GM12891 (cell line): ENCODE results near the gene NCKAP1.
A peak's percentile ranks its signal among the peaks of the same experiment; 100 is the strongest.
"Not testable (repeated sequence)": the region's sequence is repeated elsewhere in the genome, so short reads cannot be mapped to it uniquely, and the experiment has no call there.

Source experiments
- DNase-seq: peaks from one replicate; pipeline ENCODE4 v3.0.0; 2011; ENCODE audit warnings: low spot score; ENCODE audit not compliant: insufficient read length
- FAIRE-seq: peaks from 2 replicates; lab custom pipeline; 2011; peaks lifted over from hg19 to GRCh38; lab: Jason Lieb, UNC
- PAX5 ChIP-seq: IDR thresholded peaks from 2 replicates; pipeline ENCODE4 v1.6.1; 2011; ENCODE audit warnings: low read length, moderate library complexity, mild to moderate bottlenecking; ENCODE audit not compliant: insufficient read depth, severe bottlenecking
- POLR2A ChIP-seq: IDR thresholded peaks from 2 replicates; pipeline ENCODE4 v1.6.1; 2011; ENCODE audit warnings: low read depth, low read length, control low read depth
- POLR2AphosphoS5 ChIP-seq: IDR thresholded peaks from 2 replicates; pipeline ENCODE4 v1.6.1; 2011; ENCODE audit warnings: low read depth, low read length, control low read depth
- POU2F2 ChIP-seq: IDR thresholded peaks from 2 replicates; pipeline ENCODE4 v1.6.1; 2011; ENCODE audit warnings: low read depth, mild to moderate bottlenecking, control low read depth, low read length, moderate library complexity
- SPI1 ChIP-seq: IDR thresholded peaks from 2 replicates; pipeline ENCODE4 v1.6.1; 2011; ENCODE audit warnings: low read depth, low read length, control low read depth
- TAF1 ChIP-seq: IDR thresholded peaks from 2 replicates; pipeline ENCODE4 v1.6.1; 2011; ENCODE audit warnings: low read depth, low read length, control low read depth

NCKAP1 gene

DNA sequence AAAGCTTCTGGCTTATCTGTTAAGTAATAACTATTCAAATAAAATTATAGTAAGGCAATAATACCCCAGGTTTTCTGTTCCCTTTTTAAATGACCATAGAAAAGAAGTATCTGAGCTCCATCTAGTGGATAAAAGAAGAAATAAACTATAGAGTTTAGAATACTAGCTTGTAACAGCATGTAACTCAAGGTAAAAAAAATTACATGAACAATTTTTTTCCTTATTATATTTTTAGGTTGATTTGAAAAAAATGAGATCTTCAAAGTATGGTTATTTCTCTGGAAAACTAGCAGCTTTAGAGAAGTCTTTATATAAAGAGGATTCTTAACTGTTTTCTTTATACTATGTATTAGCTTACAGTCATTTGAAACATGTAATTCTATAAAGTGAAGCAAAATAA is 58.1 kb downstream of the NCKAP1 start:
- DNase-seq = no peak

DNA sequence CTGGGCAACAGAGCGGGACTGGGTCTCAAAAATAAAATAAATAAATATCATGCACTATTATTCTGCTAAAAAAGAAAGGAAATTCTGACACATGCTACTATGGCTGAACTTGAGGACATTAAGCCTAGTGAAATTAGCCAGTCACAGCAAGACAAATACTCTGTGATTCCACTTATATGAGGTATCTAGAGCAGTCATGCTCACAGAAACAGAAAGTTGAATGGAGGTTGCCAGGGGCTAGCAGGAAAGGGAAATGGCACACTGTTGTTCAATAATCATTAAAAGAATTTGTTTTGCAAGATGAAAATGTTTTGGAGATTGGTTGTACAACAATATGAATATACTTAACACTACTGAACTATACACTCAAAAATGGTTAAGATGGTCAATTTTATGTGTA is 60.8 kb downstream of the NCKAP1 start:
- TF ChIP-seq TAF1 = no peak
- TF ChIP-seq POU2F2 = no peak
- no peak for TF ChIP-seq SPI1
- no peak for TF ChIP-seq POLR2AphosphoS5
- no peak for TF ChIP-seq PAX5
- no peak for TF ChIP-seq POLR2A
- FAIRE-seq (peak; percentile 20), DNase-seq (no peak)

More for the DNA sequence above, 58.1 kb downstream of the NCKAP1 start:
- TF ChIP-seq POU2F2 = no peak
- no peak for TF ChIP-seq TAF1
- no peak for TF ChIP-seq SPI1
- no peak for TF ChIP-seq PAX5
- TF ChIP-seq POLR2A = no peak
- no peak for TF ChIP-seq POLR2AphosphoS5
- no peak for FAIRE-seq

DNA sequence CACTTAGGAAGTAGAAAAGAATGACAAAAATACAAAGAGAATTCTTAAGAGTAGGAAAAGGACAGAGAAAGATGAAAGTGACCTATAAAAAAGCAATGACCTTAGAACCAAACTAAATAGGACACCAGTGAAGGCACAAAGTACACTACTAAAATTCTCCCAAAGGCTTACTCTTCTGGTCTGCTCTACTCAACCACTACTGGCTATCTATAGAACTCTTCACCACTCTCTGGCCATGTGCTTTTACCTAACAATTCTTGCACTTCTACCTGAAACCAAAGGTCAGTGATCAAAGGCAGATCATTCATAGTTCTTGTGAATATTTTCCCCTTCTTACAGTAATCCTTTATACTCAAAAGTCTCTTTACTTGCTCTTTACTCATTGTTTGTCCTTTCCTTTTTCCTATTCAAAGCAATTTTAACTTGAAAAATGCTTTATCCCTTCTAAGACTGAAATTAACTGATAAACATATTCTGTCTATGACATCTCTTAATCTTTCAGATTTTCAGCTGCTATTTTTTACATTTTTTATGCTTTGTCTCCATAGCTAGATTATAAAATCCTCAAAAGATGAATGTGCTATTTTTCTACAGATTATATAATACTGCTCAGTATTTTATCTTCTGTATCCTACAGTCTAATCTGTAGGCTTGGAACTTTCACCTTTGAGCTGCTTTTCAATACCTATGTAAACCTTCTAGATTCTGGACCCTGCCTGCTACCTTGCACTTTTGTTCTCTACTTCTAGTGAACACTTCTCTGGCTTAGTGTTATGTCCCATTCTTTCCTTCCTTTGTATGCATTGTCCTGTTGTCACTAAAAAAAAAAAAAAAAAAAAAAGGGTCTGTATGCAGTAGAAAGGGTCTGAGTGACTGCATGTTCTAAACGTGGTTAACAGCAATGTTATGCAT is 64.6 kb downstream of the NCKAP1 start:
- DNase-seq (no peak), FAIRE-seq (peak; percentile 35)
- no peak for TF ChIP-seq TAF1
- TF ChIP-seq POLR2A = no peak
- no peak for TF ChIP-seq POLR2AphosphoS5
- no peak for TF ChIP-seq SPI1
- TF ChIP-seq PAX5 = no peak

DNA sequence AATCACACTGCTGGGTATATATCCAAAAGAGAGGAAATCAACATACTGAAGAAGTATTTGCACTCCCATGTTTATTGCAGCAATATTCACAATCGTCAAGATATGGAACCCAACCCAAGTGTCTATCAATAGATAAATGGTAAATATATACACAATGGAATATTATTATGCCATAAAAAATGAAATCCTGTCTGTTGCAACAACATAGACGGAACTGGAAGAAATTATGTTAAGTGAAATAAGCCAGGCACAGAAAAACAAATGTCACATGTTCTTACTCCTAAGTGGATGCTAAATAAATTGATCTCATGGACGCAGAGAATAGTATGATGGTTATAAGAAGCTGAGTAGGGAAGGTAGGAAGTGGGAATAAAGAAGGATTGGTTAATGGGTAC is 65.7 kb downstream of the NCKAP1 start:
- no peak for DNase-seq
- TF ChIP-seq TAF1 (no peak), POLR2AphosphoS5 (no peak), SPI1 (no peak), POLR2A (no peak), PAX5 (no peak), POU2F2 (no peak)
- peak; percentile 50 for FAIRE-seq

DNA sequence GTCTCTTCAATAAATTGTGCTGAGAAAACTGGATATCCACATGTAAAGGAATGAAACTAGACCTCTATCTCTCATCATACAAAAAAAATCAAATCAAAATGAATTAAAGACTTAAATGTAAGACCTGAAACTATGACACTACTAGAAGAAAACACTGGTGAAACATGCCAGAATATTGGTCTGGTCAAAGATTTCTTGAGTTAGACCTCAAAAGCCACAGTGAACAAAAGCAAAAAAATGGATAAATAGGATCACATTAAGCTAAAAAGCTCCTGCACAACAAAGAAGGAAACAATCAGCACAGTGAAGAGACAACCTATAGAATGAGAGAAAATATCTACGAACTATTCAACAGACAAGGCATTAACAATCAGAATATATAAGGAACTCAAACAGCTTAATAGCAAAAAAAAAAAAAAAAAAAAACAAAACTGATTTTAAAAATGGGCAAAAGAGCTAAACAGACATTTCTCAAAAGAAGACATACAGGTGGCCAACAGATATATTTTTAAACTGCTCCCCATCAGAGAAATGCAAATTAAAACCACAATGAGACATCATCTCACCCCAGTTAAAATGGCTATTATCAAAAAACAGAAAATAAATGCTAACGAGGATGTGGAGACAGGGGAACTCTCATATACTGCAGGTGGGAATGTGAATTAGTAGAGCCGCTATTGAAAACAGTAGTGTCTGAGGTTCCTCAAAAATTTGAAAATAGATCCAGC is 66.3 kb downstream of the NCKAP1 start:
- no peak for DNase-seq
- no peak for TF ChIP-seq POU2F2
- TF ChIP-seq POLR2AphosphoS5 = no peak
- TF ChIP-seq POLR2A = no peak
- no peak for TF ChIP-seq PAX5
- no peak for TF ChIP-seq SPI1
- no peak for TF ChIP-seq TAF1
- no peak for FAIRE-seq

DNA sequence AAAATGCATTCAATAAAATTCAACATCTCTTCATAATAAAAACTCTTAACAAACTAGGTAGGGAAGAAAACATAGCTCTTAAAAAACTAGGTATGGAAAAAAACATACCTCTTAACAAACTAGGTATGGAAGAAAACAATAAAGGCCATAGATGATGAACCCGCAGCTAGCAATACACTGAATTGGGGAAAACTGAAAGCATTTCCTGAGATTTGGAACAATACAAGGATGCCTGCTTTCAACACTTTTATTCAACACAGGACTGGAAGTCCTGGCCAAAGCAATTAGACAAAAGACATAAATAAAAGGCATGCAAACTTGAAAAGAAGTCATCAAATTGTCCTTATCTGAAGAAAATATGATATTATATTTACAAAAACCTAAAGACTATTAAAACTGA is 67.8 kb downstream of the NCKAP1 start:
- TF ChIP-seq SPI1 = no peak
- no peak for TF ChIP-seq POU2F2
- TF ChIP-seq TAF1 = no peak
- TF ChIP-seq PAX5 = no peak
- no peak for TF ChIP-seq POLR2A
- TF ChIP-seq POLR2AphosphoS5 = no peak
- FAIRE-seq = no peak
- no peak for DNase-seq

DNA sequence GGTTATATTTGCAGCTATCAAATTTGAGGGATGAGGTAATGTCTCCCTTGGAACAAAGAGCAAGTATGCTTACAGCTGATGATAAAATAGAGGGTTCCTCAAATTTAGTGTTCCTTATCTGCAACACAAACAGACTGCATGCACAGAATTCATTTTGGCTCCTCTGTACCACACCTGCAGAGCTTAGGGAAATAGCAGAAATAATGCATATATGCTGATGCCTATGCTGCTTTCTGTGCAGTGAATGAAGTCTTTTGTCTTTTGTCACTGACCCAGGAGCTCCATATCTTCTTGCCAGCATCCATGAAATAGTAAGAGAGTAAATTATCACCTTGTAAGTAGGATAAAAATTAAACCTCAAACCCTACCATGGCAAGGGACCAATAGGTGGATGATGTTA is 69.8 kb downstream of the NCKAP1 start:
- FAIRE-seq = no peak
- DNase-seq = no peak
- TF ChIP-seq POU2F2 = no peak
- TF ChIP-seq TAF1 = no peak

DNA sequence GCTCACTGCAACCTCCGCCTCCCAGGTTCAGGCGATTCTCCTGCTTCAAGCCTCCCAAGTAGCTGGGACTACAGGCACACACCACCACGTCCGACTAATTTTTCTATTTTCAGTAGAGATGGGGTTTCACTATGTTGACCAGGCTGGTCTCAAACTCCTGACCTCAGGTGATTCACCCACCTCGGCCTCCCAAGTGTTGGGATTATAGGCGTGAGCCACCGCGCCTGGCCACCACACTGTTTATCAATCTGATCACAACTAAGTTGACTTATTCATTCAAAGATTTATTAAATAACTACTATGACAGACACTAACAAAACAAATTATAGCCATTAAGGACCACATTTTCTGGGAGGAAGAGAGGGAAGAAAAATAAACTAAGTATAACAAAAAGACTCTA is 71.9 kb downstream of the NCKAP1 start:
- not testable (repeated sequence) for FAIRE-seq, DNase-seq

DNA sequence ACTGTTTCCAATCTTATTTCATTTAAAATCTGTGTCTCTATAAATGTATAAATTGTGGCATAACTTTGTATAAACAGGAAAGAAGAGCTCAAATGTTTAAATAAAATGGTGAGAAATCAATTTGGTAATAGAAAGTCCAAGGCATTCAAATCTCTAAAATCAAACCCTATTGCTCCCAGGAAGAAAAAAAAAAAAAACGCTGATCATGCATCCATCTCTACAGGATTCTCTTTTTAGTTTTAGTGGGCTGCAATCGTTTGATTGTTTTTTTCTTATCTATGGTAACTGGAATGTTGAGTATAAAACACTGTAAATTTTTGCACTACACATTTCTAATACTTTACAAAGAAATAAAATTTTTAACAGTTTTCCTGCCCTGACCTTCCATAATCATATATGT is 75.6 kb downstream of the NCKAP1 start:
- no peak for TF ChIP-seq SPI1
- no peak for TF ChIP-seq PAX5
- no peak for TF ChIP-seq POU2F2
- no peak for TF ChIP-seq POLR2A
- TF ChIP-seq POLR2AphosphoS5 = no peak
- TF ChIP-seq TAF1 = no peak
- no peak for DNase-seq
- FAIRE-seq = no peak

DNA sequence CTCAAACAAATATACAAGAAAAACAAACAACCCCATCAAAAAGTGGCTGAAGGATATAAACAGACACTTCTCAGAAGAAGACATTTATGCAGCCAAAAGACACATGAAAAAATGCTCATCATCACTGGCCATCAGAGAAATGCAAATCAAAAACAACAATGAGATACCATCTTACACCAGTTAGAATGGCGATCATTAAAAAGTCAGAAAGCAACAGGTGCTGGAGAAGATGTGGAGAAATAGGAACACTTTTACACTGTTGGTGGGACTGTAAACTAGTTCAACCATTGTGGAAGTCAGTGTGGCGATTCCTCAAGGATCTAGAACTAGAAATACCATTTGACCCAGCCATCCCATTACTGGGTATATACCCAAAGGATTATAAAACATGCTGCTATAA is 77.4 kb downstream of the NCKAP1 start:
- DNase-seq, FAIRE-seq: not testable (repeated sequence)

DNA sequence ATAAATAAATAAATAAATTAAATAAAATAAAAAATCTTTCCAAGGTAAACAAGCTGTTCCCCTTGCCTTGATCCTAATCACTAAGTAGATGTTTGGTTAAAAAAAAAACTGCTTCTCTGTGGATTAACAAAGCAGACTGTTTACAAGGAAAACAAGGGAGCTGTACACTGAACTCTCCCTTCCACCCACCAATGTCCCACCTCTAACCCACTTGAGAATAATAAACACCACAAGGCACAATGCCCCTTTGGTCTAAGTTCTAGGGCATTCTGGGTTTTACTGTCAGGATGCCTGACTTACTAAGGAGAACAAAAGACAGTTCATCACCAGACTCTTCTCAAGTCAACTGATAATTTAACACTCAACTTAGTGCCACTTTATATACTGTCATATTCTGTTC is 83.5 kb downstream of the NCKAP1 start:
- no peak for FAIRE-seq
- DNase-seq = no peak
- TF ChIP-seq POLR2A (no peak), SPI1 (no peak), PAX5 (no peak)
